K562 (cell line): ENCODE data around the gene JDP2. TPM values are rescaled to one million over a fixed set of nuclear protein-coding genes. Genes with fewer than 3 reads are reported as not detected.
A peak's percentile ranks its signal among the peaks of the same experiment; 100 is the strongest.

Experiments used
- ATAC-seq: fragments of 200-7000 bp; cut with Tn5 transposase; 3 replicates; pipeline ENCODE4 v1.9.1; 2020; ENCODE audit warnings: moderate library complexity
- BruUV-seq: library from RNA; stranded (reverse); fragments of 400-500 nt; replicated peaks from 2 replicates; lab custom pipeline; 2021; lab: Mats Ljungman, UMichigan
- CTCF ChIA-PET: fragments of 300-600 bp; formaldehyde crosslinking; extraction: SDS; loops from one replicate; lab custom pipeline; 2021; ENCODE audit warnings: low intra/inter-chr PET ratio; lab: Yijun Ruan, JAX
- POLR2A ChIA-PET: fragments of 300-600, 350-650 bp; sonication (Branson Sonifier 250); formaldehyde crosslinking; extraction: SDS; loops from one replicate; lab custom pipeline; 2021; ENCODE audit warnings: antibody characterized with exemption, inconsistent platforms; lab: Yijun Ruan, JAX
- DNase-seq, 4 experiments: peaks; one replicate each; pipeline versions ENCODE4 v3.0.0 to v3.0.0-alpha.2; 2011 to 2018; ENCODE audit warnings: low spot score in 3 of 4, mixed read lengths in 3 of 4; ENCODE audit errors: extremely low read depth in 1 of 4
- FAIRE-seq: peaks from 2 replicates; lab custom pipeline; 2011; peaks lifted over from hg19 to GRCh38; lab: Jason Lieb, UNC
- H2AFZ ChIP-seq: 2 replicates; pipeline ENCODE4 v1.6.0; 2011; ENCODE audit warnings: low read depth, low read length, control low read depth, inconsistent platforms
- H3K27ac ChIP-seq: fragments of 200-600 bp; 3 replicates; pipeline ENCODE4 v1.8.0; 2011; ENCODE audit warnings: low read depth, mild to moderate bottlenecking, control low read depth, inconsistent platforms, low read length, moderate library complexity, mixed read lengths; ENCODE audit errors: extremely low read depth
- H3K27me3 ChIP-seq, 2 experiments: fragments of 300-600 bp in 1 of 2; 2 replicates in 1 of 2; 3 replicates in 1 of 2; pipeline versions ENCODE4 v1.6.0 to v1.8.0; 2011; ENCODE audit warnings: inconsistent platforms in 2 of 2, low read length in 2 of 2, mild to moderate bottlenecking in 1 of 2, mixed read lengths in 1 of 2, moderate library complexity in 1 of 2; ENCODE audit not compliant: control insufficient read depth in 2 of 2, insufficient read depth in 2 of 2
- H3K36me3 ChIP-seq: fragments of 300-600 bp; 3 replicates; pipeline ENCODE4 v1.8.0; 2011; ENCODE audit warnings: mild to moderate bottlenecking, low read length, inconsistent platforms; ENCODE audit not compliant: control insufficient read depth, insufficient read depth
- H3K4me1 ChIP-seq, 2 experiments: fragments of 200-600 bp in 1 of 2; replicated peaks in 1 of 2; 2 replicates in 1 of 2; 3 replicates in 1 of 2; pipeline versions ENCODE4 v1.5.1 to v1.8.0; 2011; ENCODE audit warnings: inconsistent platforms in 2 of 2, low read length in 2 of 2, mild to moderate bottlenecking in 1 of 2, mixed read lengths in 1 of 2, moderate library complexity in 1 of 2; ENCODE audit not compliant: control insufficient read depth in 2 of 2, insufficient read depth in 2 of 2
- H3K4me2 ChIP-seq: 2 replicates; pipeline ENCODE4 v1.6.1; 2011; ENCODE audit warnings: low read length, control low read depth, inconsistent platforms, mixed read lengths; ENCODE audit not compliant: insufficient read depth
- H3K4me3 ChIP-seq: fragments of 200-600 bp; sonication (generic), shearing (Covaris generic); 2 replicates; pipeline ENCODE4 v1.5.1; 2016; ENCODE audit warnings: control low read depth, inconsistent platforms
- H3K79me2 ChIP-seq: fragments of 200-600 bp; 3 replicates; pipeline ENCODE4 v1.8.0; 2011; ENCODE audit warnings: low read length, inconsistent platforms; ENCODE audit not compliant: control insufficient read depth, insufficient read depth
- H3K9ac ChIP-seq, 2 experiments: 2 replicates each; pipeline versions ENCODE4 v1.6.0 to v1.6.1; 2011; ENCODE audit warnings: low read depth in 2 of 2, low read length in 2 of 2, control low read depth in 1 of 2, inconsistent platforms in 1 of 2, mild to moderate bottlenecking in 1 of 2, mixed read lengths in 1 of 2; ENCODE audit not compliant: insufficient read depth in 1 of 2
- H3K9me1 ChIP-seq: one replicate; pipeline ENCODE4 v1.6.0; 2011; ENCODE audit warnings: inconsistent platforms, mild to moderate bottlenecking, low read length, moderate library complexity; ENCODE audit not compliant: control insufficient read depth, insufficient read depth
- H3K9me3 ChIP-seq: replicated peaks from 2 replicates; pipeline ENCODE4 v1.5.1; 2011; ENCODE audit warnings: low read depth, low read length, inconsistent platforms; ENCODE audit not compliant: control insufficient read depth, insufficient read depth
- H4K20me1 ChIP-seq: replicated peaks from 2 replicates; pipeline ENCODE4 v1.6.1; 2011; ENCODE audit warnings: low read length, inconsistent platforms, mixed read lengths; ENCODE audit not compliant: control insufficient read depth, insufficient read depth
- FOXP1 ChIP-seq: sonication (generic); formaldehyde crosslinking; IDR thresholded peaks from 2 replicates; pipeline ENCODE4 v1.8.0; 2022; ENCODE audit warnings: mild to moderate bottlenecking, missing genetic modification reagents
- HNRNPK ChIP-seq: fragments of 200-400 bp; formaldehyde crosslinking; IDR thresholded peaks from one replicate; pipeline ENCODE4 v1.6.1; 2018; ENCODE audit warnings: mild to moderate bottlenecking, low read depth, low read length; ENCODE audit not compliant: poor library complexity, severe bottlenecking
- MEIS2 ChIP-seq: fragments of 450-650 bp; IDR thresholded peaks from 2 replicates; pipeline ENCODE4 v1.6.1; 2014; ENCODE audit warnings: mild to moderate bottlenecking; ENCODE audit not compliant: partially characterized antibody
- PRPF4 ChIP-seq: fragments of 200-400 bp; formaldehyde crosslinking; IDR thresholded peaks from one replicate; pipeline ENCODE4 v1.6.1; 2017; ENCODE audit warnings: low read length, low read depth, mild to moderate bottlenecking; ENCODE audit not compliant: insufficient read depth, poor library complexity, severe bottlenecking
- SNIP1 ChIP-seq: fragments of 450-650 bp; IDR thresholded peaks from 2 replicates; pipeline ENCODE4 v1.7.1; 2017; ENCODE audit warnings: low read depth, mild to moderate bottlenecking
- ZKSCAN3 ChIP-seq: fragments of 250-450 bp; sonication (Bioruptor Pico); IDR thresholded peaks from 2 replicates; pipeline ENCODE4 v1.4.0; 2020
- ZNF277 ChIP-seq: fragments of 250-450 bp; sonication (Bioruptor Pico); IDR thresholded peaks from 2 replicates; pipeline ENCODE4 v1.8.0; 2022; ENCODE audit warnings: inconsistent platforms, mild to moderate bottlenecking, moderate library complexity, borderline replicate concordance
- ZNF717 ChIP-seq: fragments of 250-450 bp; sonication (Bioruptor Pico); IDR thresholded peaks from 2 replicates; pipeline ENCODE4 v1.5.0; 2021
- WGBS: fragments of 100-300 bp; shearing (Covaris generic); methylation state at CpG from one replicate; pipeline ENCODE4 v1.1.6; 2016; ENCODE audit warnings: low coverage, mixed read lengths; ENCODE audit not compliant: insufficient coverage; ENCODE audit errors: missing lambda C conversion rate; 5-methylcytosine and 5-hydroxymethylcytosine counted together
- in situ Hi-C: fragments of 300-500 bp; cut with MboI; formaldehyde crosslinking; loops from 4 replicates; pipeline ENCODE4 v1.15.0; 2018; ENCODE audit warnings: inconsistent platforms, mixed read lengths
- intact Hi-C: fragments of 100-400 bp; cut with micrococcal nuclease; formaldehyde crosslinking; loops from 2 replicates; pipeline ENCODE4 v1.14.2; 2022
- polyA plus RNA-seq, 8 experiments: library from polyadenylated mRNA; depleted of rRNA in 4 of 8; stranded (reverse) in 5 of 8; unstranded in 3 of 8; fragments of >200 nt; fragmentation: Nextera tagmentation in 2 of 8; fragmentation: Illumina TruSeq in 1 of 8; extraction: Ambion mirVana in 2 of 8; extraction: Trizol in 1 of 8; gene quantifications; 2 replicates each; pipeline versions ENCODE4 v1.2.1 to v1.2.3, GENCODE V29; 2011 to 2014; ENCODE audit warnings: inconsistent platforms in 1 of 8, missing spikeins in 1 of 8
- total RNA-seq, 7 experiments: library from RNA; depleted of rRNA in 6 of 7; stranded (reverse); fragments of >200 nt in 6 of 7; fragmentation: Illumina TruSeq in 2 of 7; extraction: Trizol in 2 of 7; gene quantifications; 2 replicates each; pipeline versions ENCODE4 v1.2.1 to v1.2.3, GENCODE V29; 2011 to 2021; ENCODE audit warnings: low replicate concordance in 1 of 7
- TF ChIP-seq, protein P1 (sequence below): sonication (generic); formaldehyde crosslinking; IDR thresholded peaks from 2 replicates; pipeline ENCODE4 v1.8.0; 2022; ENCODE audit warnings: mild to moderate bottlenecking, missing genetic modification reagents

Gene JDP2
- total and polyA plus RNA-seq, 9 of the 15 experiments (the other 6 are each of a cell fraction or from before 2014, with no cell fraction given) = 0.27 to 13.8 (median 3.1) TPM

- no TSS peak for BruUV-seq
- ATAC-seq (no peak), DNase-seq (no peak), FAIRE-seq (no peak)
- H3K4me3 ChIP-seq = no peak overlapping the region
- in situ Hi-C loops (no loop called here), intact Hi-C loops (loop anchor here (2.0 kb wide), 1 partner anchor 41 kb away; no protein-coding TSS in a partner anchor)
- H3K4me1 ChIP-seq = peaks cover 0 to 8% of the 10 kb centered on the region in 2 experiments; a peak in 3 of 5 replicates
- no peaks in the 10 kb centered on the region for H3K36me3 ChIP-seq
- H2AFZ ChIP-seq = peak overlapping the region; percentile 25; the same call in 1 of the 2 replicates
- peaks cover 2% of the 10 kb centered on the region; the same call in 1 of the 2 replicates for H3K9me3 ChIP-seq
- no peaks in the 10 kb centered on the region for H3K9me1 ChIP-seq
- ChIA-PET CTCF (no interaction called here), POLR2A (no interaction called here)
- TF ChIP-seq MEIS2 (no peak), SNIP1 (no peak), PRPF4 (no peak), HNRNPK (no peak), ZKSCAN3 (CRISPR knock-in tag) (no peak), ZNF277 (CRISPR knock-in tag) (no peak), ZNF717 (CRISPR knock-in tag) (no peak), FOXP1 (CRISPR knock-in tag) (no peak)
- TF ChIP-seq, protein P1, sequence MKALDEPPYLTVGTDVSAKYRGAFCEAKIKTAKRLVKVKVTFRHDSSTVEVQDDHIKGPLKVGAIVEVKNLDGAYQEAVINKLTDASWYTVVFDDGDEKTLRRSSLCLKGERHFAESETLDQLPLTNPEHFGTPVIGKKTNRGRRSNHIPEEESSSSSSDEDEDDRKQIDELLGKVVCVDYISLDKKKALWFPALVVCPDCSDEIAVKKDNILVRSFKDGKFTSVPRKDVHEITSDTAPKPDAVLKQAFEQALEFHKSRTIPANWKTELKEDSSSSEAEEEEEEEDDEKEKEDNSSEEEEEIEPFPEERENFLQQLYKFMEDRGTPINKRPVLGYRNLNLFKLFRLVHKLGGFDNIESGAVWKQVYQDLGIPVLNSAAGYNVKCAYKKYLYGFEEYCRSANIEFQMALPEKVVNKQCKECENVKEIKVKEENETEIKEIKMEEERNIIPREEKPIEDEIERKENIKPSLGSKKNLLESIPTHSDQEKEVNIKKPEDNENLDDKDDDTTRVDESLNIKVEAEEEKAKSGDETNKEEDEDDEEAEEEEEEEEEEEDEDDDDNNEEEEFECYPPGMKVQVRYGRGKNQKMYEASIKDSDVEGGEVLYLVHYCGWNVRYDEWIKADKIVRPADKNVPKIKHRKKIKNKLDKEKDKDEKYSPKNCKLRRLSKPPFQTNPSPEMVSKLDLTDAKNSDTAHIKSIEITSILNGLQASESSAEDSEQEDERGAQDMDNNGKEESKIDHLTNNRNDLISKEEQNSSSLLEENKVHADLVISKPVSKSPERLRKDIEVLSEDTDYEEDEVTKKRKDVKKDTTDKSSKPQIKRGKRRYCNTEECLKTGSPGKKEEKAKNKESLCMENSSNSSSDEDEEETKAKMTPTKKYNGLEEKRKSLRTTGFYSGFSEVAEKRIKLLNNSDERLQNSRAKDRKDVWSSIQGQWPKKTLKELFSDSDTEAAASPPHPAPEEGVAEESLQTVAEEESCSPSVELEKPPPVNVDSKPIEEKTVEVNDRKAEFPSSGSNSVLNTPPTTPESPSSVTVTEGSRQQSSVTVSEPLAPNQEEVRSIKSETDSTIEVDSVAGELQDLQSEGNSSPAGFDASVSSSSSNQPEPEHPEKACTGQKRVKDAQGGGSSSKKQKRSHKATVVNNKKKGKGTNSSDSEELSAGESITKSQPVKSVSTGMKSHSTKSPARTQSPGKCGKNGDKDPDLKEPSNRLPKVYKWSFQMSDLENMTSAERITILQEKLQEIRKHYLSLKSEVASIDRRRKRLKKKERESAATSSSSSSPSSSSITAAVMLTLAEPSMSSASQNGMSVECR = no peak
- H3K27ac ChIP-seq = no peak overlapping the region
- no peak overlapping the region for H3K4me2 ChIP-seq
- no peaks in the 10 kb centered on the region for H3K79me2 ChIP-seq
- peaks cover 0 to 26% of the 10 kb centered on the region in 2 experiments; a peak in 2 of 5 replicates for H3K27me3 ChIP-seq
- 11% methylated on average over 10 of the region's 11 CpGs for WGBS
- no peak overlapping the region for H3K9ac ChIP-seq
- H4K20me1 ChIP-seq = no peaks in the 10 kb centered on the region
Measured at GRCh38 chr14:75519826-75520728, 92.3 kb downstream of the JDP2 start.
